Measurements from ENCODE around the gene TMEM178B.

DNA sequence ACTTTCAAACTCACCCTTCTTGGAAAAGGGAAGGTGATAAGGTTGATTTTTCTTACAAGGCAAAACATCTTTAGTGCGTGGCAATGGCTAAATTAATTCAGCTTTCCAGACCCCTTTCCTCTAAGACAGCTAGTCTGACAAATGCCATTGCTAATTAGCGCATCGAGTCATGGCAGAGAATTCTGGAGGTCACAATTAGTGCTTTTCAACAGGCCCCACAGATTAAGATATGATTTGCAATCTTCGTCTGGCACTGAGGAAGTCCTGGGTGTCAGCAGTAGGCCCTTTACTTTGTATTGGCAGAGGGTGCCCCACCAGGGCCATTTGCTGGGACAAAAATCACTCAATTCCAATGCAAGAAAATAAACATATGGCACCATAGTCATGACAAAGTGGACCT is 288.1 kb downstream of the TMEM178B start:
- TF ChIP-seq ZNF274 (IDR thresholded peaks at IDR 0.05; ENCODE audit: low read depth, low read length) (no peak), YY1 (IDR thresholded peaks at IDR 0.05; ENCODE audit: insufficient read depth, insufficient read length) (no peak)

Measured in NT2/D1 (cell line).